Measurements from ENCODE around the gene GNAT2.
A peak's percentile ranks its signal among the peaks of the same experiment; 100 is the strongest.

GNAT2 gene

DNA sequence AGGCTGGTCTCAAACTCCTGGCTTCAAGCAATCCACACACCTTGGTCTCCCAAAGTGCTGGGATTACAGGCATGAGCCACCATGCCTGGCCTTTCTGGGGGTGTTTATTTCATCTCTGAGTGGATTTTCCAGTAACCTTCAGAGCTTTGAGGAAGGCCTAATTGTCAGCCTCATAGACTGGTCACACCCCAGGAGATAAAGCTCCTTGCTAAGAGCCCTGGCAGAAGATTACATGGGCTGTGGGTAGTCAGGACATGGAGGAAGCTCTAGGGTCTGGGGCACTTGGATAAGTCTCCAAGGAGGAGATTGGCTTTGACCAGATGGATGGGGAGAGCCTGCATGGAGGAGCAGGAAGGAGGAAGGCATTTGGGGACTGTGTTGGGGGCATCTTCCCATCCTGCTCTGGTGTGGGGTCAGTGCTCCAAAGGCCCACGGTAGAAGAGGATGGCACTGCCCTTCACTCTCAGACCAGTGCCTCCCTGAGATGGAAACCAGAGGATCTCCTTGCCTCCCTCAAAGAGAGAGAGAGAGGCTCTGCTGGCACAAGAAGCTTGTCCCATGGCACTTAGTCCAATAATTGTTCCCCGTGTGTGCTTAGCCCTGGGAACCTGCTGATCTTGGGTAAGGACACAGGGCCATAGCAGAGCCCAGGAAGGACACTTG is 21.8 kb upstream of the GNAT2 start:
- DNase-seq: no peak

GRCh38 chr1:109640285-109640865 is 21.0 kb upstream of the GNAT2 start:
- peak; percentile 93 for DNase-seq

GRCh38 chr1:109639841-109640184 is 20.4 kb upstream of the GNAT2 start:
- DNase-seq: no peak

- DNase-seq: no peak
Measured at GRCh38 chr1:109639063-109639840, 19.8 kb upstream of the GNAT2 start.

- no peak for DNase-seq
Measured at GRCh38 chr1:109637446-109637845, 18.0 kb upstream of the GNAT2 start.

DNA sequence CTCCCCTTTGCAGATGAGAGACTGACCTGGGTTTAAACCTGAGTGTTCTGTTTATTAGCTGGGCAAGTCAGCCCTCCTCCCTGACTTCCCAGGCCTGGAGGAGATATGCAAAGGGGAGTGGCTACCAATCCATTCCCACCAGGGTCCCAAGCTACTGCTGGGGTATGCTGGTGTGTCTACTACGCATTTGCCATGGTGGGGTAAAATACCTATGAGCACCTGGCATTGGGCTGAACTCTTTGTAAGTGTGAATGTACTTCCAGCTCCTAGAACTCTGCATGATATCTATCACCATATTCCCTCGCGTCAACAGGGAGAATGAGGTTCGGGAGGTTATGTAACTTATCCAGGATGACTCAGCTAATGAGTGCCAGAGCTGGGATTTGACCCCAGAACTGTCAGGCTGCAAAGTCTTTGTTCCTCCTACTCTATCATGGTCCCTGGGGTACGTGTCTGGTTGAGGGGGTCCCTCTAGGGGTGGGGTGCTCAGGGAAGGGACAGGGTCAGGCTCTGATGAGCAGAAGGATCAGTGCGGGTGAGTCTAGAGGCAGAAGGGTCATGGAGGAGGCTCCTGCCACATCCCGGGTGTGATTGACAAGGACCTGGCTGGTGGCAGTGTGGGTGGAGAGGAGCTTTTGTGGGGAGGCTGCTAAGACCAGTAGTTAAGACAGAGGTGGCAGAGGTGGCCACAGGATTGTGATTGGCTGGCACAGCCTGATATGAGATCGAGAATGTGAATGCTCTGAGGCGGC is 17.0 kb upstream of the GNAT2 start:
- no peak for DNase-seq

GRCh38 chr1:109635862-109636200 is 16.4 kb upstream of the GNAT2 start:
- DNase-seq: no peak

DNA sequence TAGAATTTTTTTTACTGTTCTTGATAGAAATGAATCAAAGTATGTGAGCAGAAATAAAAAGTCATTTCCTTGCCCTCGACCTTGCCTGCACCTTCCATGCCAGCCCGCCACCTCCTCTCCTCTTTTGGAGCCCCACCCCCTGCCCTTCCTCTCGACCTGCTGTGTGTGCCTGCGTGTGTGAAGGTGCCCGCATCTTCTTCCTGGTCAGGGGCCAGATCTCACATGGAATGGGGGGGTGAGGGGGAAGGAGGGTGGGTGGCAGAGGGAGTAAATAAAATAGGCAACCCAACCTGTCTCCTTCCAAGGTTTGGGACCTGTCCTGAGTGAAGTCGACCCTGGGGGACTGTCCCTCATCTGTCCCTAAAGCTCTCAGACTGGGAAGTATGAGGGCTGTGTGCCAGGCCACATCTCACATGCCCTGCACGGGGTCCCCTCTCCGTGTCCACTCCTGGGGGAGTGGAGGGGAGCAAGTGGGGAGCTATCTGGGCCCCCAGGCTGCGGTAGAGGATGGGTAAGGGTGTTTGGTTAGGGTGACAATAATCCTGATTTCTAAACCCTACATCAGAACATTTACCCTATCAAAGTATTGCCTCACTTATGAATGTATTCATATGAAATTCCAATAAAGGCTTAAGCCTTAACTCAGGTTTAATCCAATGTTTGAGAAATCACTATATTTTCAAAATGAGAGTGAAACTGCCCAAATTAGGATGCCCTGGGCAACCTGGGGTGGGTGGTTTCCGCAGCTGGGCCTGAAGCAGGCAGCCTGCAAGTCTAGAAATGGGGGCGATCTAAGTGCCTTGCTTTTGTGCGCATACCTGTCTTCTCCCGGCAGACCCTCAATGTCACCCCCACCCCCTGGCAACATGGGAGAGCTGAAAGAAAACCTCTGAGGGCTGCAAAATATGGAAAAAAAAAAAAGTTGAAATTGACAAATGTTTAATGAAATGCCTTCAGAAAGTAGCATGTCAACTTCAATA is 15.6 kb upstream of the GNAT2 start:
- no peak for DNase-seq

DNA sequence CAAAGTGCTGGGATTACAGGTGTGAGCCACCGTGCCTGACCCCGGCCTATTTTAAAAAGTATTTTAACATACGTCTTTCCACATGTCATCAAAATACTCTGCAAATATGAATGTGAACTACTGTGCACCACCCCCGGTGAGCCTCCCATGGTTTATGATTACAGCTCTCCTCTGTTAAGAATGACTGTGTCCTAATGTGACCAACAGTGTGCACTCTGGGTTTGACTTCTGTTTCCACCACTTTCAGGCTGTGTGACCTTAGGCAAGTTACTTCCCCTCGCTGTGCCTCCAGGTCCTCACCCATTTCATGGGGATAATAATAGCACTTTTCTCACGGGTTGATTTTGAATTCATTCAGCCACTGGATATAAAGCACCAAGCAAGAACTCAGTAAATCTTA is 14.9 kb upstream of the GNAT2 start:
- no peak for DNase-seq

- DNase-seq: no peak
Measured at GRCh38 chr1:109632671-109633346, 13.4 kb upstream of the GNAT2 start.

- DNase-seq: no peak
Measured at GRCh38 chr1:109631513-109632505, 12.4 kb upstream of the GNAT2 start.

GRCh38 chr1:109630898-109631512 is 11.6 kb upstream of the GNAT2 start:
- DNase-seq: no peak

GRCh38 chr1:109630081-109630897 is 10.9 kb upstream of the GNAT2 start:
- DNase-seq: peak; percentile 41

GRCh38 chr1:109629372-109630030 is 10.1 kb upstream of the GNAT2 start:
- no peak for DNase-seq

GRCh38 chr1:109628540-109629321 is 9.3 kb upstream of the GNAT2 start:
- no peak for DNase-seq

DNA sequence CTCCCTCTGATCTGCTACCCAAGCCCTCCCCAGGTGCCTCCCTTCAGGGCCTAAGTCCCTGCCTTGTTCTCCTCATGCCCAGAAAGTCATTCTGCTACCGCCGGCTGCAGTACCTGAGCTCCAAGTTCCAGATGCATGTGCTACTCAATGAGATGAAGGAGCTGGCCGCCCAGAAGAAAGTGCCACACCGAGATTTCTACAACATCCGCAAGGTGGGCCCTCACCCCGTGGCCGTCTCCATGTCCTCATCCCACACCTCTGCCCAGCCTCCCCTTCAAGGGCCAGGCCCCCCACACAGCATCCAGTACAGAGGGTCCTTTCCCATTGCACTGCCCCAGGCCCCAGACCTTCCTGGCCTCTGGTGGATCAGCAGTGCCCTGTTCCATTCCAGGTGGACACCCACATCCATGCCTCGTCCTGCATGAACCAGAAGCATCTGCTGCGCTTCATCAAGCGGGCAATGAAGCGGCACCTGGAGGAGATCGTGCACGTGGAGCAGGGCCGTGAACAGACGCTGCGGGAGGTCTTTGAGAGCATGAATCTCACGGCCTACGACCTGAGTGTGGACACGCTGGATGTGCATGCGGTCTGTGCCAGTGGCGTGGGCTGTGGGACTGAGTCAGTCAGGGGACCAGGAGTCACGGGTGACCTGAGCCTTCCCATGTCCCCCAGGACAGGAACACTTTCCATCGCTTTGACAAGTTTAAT is 8.4 kb upstream of the GNAT2 start:
- no peak for DNase-seq
